ENCODE results near the gene ELMO3. TPM values are rescaled to one million over a fixed set of nuclear protein-coding genes. Genes with fewer than 3 reads are reported as not detected.

The ELMO3 gene
- polyA plus RNA-seq, 1 donor from 2014 or later: 2.2 TPM

DNA sequence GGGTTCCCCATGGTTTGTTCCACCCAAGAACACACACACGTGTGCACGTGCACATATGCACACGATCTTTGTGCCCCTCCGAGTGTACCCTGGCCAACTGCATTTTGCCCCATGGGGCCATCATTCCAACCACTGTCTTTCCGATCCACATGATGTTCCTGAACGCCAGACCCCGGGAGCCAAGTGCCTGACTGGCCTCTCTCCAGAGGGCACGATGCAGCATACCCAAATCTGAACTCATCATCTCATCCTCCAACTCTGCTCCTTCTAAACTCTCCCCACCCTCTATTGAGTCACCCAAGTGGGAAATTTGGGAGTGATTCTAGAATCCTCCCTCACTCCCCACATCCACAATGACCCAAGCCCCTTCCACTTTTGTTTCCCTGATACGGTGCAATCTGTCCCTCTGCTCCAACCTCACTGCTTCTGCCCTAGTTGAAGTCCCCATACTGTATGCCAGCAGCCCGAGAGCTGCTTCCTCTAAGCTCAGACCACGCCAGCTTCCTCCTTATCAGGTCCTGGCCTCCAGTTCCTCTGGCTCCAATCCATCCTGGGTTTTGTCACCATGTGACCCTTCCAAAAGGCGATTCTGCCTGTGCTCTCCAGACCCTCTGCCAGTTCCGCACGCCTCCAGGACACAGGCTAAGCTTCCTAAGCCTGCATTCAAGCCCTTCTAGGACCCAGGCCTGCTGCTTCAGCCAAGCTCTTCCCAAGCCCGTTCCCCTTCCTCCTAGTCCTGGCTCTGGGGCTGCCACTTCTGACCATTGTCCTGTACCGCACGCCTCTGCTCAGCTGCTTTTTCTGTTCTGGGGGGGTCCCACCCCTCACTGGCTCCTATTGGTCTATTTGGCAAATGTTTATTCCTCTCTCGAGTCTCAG lies 17.9 kb downstream of the ELMO3 start:
- Histone ChIP-seq H3K4me3 (ENCODE audit: low read length) (no peak overlapping the region), H3K27me3 (ENCODE audit: insufficient read depth, low read depth, low read length) (no peaks in the 10 kb centered on the region), H3F3A (ENCODE audit: insufficient read depth, low read length, poor library complexity, severe bottlenecking) (no peaks in the 10 kb centered on the region), H4K20me1 (ENCODE audit: insufficient read depth) (no peaks in the 10 kb centered on the region), H3K9ac (ENCODE audit: low read length) (no peak overlapping the region), H3K36me3 (ENCODE audit: insufficient read depth, low read length) (no peaks in the 10 kb centered on the region), H2AFZ (ENCODE audit: low read depth, low read length) (no peak overlapping the region), H3K79me2 (replicated peaks; ENCODE audit: insufficient read depth, low read length) (no peaks in the 10 kb centered on the region), H3K9me2 (ENCODE audit: insufficient read depth, low read length) (no peaks in the 10 kb centered on the region), H3K9me3 (ENCODE audit: low read length) (no peaks in the 10 kb centered on the region), H3K27ac (ENCODE audit: low read length) (no peak overlapping the region), H3K4me2 (ENCODE audit: low read length) (no peak overlapping the region)
- TF ChIP-seq, protein P1, sequence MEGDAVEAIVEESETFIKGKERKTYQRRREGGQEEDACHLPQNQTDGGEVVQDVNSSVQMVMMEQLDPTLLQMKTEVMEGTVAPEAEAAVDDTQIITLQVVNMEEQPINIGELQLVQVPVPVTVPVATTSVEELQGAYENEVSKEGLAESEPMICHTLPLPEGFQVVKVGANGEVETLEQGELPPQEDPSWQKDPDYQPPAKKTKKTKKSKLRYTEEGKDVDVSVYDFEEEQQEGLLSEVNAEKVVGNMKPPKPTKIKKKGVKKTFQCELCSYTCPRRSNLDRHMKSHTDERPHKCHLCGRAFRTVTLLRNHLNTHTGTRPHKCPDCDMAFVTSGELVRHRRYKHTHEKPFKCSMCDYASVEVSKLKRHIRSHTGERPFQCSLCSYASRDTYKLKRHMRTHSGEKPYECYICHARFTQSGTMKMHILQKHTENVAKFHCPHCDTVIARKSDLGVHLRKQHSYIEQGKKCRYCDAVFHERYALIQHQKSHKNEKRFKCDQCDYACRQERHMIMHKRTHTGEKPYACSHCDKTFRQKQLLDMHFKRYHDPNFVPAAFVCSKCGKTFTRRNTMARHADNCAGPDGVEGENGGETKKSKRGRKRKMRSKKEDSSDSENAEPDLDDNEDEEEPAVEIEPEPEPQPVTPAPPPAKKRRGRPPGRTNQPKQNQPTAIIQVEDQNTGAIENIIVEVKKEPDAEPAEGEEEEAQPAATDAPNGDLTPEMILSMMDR (IDR thresholded peaks at IDR 0.05; ENCODE audit: poor library complexity, severe bottlenecking): no peak
- TF ChIP-seq, protein P2, sequence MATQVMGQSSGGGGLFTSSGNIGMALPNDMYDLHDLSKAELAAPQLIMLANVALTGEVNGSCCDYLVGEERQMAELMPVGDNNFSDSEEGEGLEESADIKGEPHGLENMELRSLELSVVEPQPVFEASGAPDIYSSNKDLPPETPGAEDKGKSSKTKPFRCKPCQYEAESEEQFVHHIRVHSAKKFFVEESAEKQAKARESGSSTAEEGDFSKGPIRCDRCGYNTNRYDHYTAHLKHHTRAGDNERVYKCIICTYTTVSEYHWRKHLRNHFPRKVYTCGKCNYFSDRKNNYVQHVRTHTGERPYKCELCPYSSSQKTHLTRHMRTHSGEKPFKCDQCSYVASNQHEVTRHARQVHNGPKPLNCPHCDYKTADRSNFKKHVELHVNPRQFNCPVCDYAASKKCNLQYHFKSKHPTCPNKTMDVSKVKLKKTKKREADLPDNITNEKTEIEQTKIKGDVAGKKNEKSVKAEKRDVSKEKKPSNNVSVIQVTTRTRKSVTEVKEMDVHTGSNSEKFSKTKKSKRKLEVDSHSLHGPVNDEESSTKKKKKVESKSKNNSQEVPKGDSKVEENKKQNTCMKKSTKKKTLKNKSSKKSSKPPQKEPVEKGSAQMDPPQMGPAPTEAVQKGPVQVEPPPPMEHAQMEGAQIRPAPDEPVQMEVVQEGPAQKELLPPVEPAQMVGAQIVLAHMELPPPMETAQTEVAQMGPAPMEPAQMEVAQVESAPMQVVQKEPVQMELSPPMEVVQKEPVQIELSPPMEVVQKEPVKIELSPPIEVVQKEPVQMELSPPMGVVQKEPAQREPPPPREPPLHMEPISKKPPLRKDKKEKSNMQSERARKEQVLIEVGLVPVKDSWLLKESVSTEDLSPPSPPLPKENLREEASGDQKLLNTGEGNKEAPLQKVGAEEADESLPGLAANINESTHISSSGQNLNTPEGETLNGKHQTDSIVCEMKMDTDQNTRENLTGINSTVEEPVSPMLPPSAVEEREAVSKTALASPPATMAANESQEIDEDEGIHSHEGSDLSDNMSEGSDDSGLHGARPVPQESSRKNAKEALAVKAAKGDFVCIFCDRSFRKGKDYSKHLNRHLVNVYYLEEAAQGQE (IDR thresholded peaks at IDR 0.05; ENCODE audit: borderline replicate concordance): no peak
- TF ChIP-seq MXI1 (conservative IDR thresholded peaks at IDR 0.05; ENCODE audit: poor library complexity, severe bottlenecking) (no peak), SMC3 (conservative IDR thresholded peaks at IDR 0.05; ENCODE audit: poor library complexity) (no peak), EP300 (conservative IDR thresholded peaks at IDR 0.05; ENCODE audit: poor library complexity, severe bottlenecking) (no peak), POLR2AphosphoS5 (IDR thresholded peaks at IDR 0.05) (no peak), TAF1 (IDR thresholded peaks at IDR 0.05; ENCODE audit: low read depth) (no peak), EZH2 (IDR thresholded peaks at IDR 0.05; ENCODE audit: borderline replicate concordance, insufficient read depth, low read length, poor library complexity, severe bottlenecking) (no peak), RAD21 (conservative IDR thresholded peaks at IDR 0.05) (no peak)

DNA sequence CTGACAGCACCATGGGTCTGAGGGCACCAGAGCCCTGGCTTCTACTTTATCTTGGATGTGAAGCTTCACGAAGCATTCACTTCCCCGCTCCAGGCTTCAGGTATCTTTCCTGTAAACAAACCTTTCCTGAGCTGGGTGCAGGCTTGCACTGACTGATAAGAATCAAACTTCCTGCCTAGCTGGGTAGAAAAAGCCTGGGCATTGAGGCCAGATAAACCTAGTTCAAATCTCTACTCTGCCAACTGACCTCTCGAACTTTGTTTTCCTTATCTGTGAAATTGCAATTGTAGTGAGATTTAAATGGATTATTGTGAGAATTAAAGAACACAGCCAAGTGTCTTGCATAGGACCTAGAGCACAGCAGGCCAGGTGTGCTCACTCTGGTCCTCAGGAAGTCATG lies 25.1 kb downstream of the ELMO3 start:
- no peak overlapping the region for H3K9ac ChIP-seq (ENCODE audit: low read length)
- H2AFZ ChIP-seq (ENCODE audit: low read depth, low read length): no peak overlapping the region
- no peaks in the 10 kb centered on the region for H3K36me3 ChIP-seq (ENCODE audit: insufficient read depth, low read length)
- H3K4me2 ChIP-seq (ENCODE audit: low read length): no peak overlapping the region
- no peaks in the 10 kb centered on the region for H3K9me3 ChIP-seq (ENCODE audit: low read length)
- H3K27ac ChIP-seq (ENCODE audit: low read length): no peak overlapping the region
- no peak overlapping the region for H3K4me3 ChIP-seq (ENCODE audit: low read length)
- TF ChIP-seq, protein P2 (IDR thresholded peaks at IDR 0.05; ENCODE audit: borderline replicate concordance): no peak
- TF ChIP-seq MXI1 (conservative IDR thresholded peaks at IDR 0.05; ENCODE audit: poor library complexity, severe bottlenecking): no peak
- H3F3A ChIP-seq (ENCODE audit: insufficient read depth, low read length, poor library complexity, severe bottlenecking): no peaks in the 10 kb centered on the region
- H3K79me2 ChIP-seq (replicated peaks; ENCODE audit: insufficient read depth, low read length): peaks cover 12% of the 10 kb centered on the region
- no peaks in the 10 kb centered on the region for H3K27me3 ChIP-seq (ENCODE audit: insufficient read depth, low read depth, low read length)
- H3K9me2 ChIP-seq (ENCODE audit: insufficient read depth, low read length): no peaks in the 10 kb centered on the region
- no peaks in the 10 kb centered on the region for H4K20me1 ChIP-seq (ENCODE audit: insufficient read depth)

Measured in neural cell (in vitro differentiated cells).